HG03060 (cell line): ENCODE measurements around the gene RAP1GAP.
"Not testable (repeated sequence)": the region's sequence is repeated elsewhere in the genome, so short reads cannot be mapped to it uniquely, and the experiment has no call there.

ENCODE experiments used
- ATAC-seq: cut with Tn5 transposase; IDR thresholded peaks from one replicate; pipeline ENCODE4 v1.9.1; 2021; ENCODE audit warnings: low read depth, moderate number of reproducible peaks; ENCODE audit not compliant: unreplicated experiment

RAP1GAP gene

DNA sequence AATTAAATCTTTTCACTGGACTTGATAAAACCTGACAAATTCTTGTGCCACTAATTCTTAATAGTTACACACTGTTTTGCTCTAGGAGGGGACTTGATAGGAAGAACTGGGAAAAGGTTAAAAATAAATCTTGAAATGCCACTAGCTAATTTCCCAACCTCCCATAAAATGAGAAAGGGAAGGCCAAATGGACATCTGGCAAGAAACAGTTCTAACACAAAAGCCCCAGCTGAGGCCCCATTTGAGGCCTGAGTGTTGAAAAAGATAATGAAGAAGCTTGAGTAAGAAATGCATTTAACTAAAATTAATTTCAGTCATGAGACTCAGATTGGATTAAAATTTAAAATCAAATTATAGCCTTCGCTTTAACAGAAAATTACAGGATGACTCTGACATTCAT, 11.2 kb upstream of the RAP1GAP start:
- no peak for ATAC-seq

DNA sequence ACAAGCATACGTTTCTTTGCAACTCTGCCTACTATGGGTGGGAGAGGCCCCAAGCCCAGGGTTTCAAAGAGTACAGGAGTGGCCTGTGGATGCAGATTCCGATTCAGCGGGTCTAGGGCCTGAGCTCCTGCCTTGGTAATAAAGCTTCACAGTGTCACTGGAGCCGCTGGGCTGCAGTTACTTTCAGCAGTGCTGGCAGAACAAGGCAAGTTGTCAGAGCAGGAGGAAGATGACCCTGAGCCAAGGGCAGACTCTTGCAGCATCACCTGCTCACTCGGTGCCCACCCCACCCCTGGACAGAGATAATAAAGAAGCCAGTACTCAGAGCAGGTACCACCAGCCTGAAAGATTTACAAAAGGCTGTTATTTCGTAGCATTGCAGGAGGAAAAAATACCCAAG, 8.0 kb upstream of the RAP1GAP start:
- no peak for ATAC-seq

DNA sequence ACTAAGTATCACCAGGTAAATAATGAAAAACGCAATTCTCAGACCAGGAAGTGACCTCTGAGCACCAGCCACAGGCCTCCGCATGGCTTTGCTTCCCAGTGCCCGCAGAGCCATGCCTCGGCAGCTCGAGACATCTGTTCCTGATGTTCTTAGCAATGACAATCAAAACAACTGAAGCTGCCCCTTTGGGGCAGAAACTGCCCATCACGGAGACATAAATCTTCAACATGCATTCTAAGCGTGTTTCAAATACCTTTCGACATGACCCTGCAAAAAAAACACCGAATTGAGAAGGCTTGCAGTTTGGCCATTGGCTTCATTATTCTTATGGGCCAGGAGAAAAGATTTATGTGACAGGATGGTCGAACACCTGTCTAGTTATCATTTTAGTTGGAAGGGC, 5.8 kb upstream of the RAP1GAP start:
- no peak for ATAC-seq

DNA sequence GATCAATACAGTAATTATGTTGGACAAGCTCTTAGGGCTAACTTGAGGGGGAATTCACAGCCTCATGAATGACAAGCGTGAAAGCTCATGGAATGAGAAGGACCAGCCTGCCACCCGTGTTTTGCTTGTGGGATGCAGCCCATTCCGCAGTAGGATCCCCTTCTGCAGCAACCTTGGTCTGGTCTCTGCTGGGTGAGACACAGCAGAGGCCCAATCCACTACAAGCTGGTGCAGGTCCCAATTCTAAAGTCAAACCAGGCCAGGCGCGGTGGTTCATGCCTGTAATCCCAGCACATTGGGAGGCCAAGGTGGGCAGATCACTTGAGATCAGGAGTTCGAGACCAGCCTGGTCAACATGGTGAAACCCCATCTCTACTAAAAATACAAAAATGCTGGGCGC, 4.7 kb upstream of the RAP1GAP start:
- ATAC-seq = not testable (repeated sequence)

DNA sequence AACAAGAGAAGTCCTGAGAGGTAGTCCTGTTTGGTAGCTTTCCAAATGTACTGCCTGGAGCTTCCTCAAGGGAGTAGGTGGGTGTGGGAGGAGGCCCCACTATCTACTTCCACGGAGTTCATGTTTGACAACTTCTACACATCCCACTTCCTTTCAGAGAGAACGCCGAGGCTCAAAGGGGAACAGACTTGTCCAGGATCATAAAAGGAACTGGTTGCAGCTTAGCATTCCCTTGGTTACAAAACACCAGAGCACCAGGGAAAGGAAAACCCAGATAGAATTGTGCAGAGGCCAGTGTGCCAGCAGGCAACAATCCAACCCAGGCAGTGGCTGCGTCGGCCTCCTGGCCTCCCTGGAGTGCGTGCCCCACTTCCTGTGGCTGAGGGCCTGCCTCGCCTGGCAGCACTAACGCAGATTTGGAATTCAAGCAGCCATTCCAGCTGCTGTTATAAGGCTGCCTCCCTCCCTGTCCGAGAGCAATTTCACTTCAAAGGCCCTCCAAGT, 4.2 kb upstream of the RAP1GAP start:
- ATAC-seq = no peak

DNA sequence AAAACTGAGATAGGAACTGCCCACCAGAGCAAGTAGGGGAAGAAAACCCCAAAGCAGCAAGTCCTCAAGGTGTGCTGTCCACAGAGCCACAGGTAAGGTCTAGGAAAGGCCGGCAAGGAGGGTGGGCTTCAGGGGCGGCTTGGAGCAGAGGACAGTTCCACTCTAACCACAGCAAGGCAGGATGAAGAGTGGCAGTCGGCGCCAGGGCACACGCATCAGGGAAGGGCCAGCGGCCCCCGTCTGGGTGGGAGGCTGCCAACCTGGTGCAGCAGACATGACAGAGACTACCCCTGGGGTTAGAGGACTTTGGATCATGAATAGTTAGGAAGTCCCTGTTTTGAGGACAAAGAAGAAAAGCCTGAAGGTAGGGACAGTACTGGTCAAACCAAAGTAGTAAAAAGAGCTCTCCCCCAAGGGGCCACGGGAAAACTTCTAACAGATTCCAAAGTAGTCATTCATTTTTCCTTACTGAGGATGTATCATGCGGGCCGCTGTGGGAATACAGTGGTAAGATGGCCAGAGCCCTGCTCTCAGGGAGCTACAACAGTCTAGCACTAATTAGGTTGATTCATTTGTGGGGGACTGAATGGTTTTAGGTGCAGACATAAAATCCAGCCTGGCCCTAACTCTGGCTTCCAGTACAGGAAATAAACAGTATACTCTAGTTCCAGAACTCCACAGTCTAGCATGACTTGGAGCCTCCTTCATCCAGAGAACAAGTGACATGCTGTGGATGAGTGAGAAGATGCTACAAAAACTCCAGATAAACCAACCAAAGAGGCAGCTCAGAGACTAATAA, 3.5 kb upstream of the RAP1GAP start:
- no peak for ATAC-seq

DNA sequence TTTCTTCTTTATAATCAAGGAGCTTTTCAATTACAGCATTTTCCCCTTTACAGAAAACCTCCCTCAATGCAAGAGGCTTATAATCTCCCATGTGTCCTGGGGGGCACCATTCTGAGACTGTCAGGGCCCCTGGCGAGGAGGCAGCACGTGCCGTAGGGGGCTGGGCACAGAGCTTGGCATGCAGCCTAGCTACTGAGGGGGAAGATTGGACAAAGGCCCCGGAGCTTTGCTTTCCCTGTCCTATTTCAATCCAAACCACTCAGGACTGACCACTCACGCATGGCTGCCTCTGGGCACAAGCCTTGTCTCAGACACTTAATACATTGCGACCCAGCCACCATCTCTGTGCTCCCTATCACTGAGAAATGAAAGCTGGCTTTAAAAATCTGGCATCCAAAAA, 2.8 kb upstream of the RAP1GAP start:
- ATAC-seq = no peak

DNA sequence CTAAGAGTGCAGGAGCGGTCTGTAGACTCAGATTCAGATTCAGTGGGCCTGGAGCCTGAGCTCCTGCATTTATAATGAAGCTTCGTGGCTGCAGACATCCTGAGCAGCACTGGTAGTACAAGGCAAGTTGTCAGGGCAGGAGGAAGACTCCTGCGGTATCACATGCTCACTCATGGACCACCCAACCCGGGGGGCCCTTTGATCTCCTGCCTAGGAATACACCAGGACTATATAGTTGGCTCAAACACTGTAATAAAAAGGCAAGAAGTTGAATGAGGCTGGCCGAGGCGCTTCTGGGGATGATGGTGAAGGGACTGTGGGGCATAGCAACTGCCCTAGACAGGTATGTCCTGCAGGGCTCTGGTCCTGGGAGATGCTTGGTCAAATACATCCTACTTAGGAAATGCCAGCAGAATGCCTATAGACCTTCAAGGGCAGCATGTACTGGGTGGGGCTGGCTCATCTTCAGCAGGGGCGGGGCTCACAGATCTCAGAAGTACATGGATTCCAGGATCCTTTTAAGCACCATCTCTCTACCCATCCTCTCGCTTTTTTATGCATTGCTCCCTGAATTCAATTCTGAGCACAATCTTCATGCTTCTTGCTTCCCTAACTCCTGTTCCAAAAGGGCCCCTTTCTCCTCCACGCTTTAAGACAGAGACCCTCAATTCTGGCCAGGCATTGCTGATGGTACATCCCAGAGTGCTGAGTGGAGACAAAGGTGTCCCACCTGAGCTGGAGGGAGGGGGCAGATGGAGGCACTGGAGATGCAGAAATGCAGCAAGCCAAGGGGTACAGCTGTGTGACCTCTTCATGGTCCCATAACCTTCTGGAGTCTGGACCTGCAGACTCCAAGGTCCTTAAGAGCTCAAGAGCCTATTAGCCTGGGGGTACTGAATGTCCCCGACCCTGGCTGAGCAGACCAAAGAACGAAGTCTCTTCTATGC, 2.1 kb upstream of the RAP1GAP start:
- no peak for ATAC-seq

DNA sequence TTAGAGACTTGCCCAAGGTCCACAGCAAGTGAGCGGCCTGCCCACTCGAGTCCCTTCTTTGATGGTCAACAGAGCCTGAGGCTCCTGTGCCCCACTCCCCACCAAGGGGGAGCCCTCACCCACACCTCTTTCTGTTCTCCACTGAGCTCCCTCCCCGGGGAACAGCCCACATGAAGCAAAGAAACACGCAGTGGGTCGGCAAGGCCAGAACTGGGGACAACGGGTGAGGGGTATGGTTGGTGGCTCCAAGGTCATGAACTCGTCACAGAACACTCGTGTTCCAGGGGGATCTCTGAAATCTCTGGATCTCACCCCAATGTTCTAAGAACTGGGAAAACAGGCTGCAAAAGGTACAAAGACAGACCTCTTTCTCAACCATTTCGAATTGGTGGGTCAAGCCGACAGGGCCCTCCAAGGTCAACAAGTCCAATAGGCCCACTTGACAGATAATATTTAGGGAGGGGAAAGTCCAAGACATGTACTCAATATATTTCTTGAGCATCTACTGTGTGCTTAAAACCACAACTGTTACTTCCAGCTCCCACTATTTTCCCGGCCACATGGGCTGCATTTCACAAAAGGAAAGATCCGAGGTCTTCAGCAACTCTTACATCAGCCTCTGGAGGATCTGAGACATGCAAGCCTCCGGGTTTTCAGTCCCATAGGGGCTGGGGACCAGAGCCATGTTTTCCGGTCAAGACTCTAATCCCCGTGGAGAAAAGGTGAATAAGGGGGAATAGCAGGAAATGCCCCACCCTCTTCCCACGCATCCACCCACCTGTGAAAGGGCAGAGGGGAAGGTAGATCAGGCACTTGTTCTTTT, 1.1 kb upstream of the RAP1GAP start:
- no peak for ATAC-seq

DNA sequence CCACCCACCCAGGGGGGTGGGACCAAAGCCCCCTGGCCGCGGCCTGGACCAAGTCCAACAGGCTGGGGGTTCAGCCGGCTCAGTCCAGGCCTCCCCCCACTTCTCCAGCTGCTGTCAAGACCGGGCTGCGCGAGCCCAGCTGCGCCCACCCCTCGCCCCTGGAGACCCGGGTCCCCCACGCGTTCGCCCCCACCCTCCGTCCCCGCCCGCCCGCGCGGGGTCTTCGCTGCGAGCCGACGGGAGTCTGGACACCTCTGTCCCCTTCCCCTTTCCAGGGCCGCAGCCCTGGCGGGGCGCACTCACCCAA, 253 bp downstream of the RAP1GAP start:
- ATAC-seq = no peak

DNA sequence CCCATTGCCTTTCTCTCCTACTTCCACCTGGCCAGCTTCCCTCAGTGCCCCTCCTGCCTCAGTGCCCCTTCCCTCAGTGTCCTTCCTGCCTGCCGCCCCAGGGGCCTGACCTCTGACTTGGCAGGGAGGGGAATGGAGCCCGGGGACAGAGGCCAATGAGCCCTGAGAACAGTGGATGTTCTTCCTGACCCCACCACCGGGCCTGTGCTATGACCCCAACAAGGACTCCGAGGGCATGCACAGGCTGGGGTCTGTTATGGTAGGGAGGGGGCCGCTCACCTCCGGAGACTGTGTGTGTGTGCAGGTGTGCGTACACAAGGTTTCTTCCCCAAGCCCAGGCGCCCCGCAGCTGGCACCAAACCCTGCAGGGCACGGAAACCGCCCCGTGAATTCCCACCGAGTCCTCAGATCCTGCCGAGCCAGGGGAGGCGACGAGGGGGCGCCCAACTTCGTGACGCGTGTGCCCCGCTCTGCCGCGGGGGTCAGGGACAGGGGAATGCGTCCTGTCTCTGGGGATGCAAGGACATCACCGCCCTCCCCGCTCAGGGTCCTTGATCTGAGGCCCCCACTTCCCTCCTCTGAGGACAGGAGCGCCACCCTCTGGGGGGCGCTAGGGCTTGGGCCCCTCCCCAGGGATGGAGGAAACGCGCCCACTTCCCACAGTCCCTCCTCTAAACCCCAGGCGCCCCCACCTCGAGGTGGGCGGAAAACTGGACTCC, 766 bp downstream of the RAP1GAP start:
- ATAC-seq = no peak

DNA sequence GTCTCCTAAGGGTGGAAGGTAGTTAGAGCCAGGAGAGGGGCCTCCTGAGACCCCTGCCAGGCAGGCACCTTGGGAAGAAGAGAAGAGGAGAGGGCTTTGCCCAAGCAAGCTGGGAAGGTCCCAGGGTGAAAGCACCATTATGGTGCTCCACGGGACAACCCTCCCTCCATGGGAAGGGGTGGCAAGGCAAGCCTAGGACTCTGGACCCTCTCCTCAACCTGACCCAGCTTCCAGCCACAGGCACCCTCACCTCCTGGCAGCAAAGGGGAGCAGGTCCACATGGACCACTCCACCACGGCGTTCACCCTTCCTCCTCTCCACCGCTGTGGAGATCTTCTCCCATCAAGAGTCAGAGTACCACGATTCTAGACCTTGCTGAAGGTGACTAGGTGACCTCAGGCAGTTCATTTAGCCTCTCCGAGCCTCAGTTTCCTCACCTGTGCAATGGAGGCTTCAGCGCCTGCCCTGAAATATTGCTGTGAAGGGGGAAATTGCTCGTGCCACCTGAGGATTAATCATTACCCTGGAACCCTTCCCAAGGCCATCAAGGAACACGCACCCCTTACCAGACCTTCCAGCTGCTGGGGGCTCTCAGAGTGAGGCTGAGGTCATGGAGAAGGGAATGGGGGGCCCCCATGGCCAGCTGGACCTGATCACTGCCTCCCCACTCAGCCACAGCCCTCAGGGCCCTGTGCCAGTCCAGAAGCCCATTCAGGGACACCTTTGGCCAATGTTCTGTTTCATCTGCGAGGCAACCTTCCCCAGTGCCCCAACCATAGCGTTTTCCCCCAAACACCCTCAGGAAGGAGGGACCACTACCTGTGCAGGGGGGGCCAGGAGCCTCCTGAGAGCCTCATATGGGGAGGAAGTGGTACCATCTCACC, 1.6 kb downstream of the RAP1GAP start:
- no peak for ATAC-seq

DNA sequence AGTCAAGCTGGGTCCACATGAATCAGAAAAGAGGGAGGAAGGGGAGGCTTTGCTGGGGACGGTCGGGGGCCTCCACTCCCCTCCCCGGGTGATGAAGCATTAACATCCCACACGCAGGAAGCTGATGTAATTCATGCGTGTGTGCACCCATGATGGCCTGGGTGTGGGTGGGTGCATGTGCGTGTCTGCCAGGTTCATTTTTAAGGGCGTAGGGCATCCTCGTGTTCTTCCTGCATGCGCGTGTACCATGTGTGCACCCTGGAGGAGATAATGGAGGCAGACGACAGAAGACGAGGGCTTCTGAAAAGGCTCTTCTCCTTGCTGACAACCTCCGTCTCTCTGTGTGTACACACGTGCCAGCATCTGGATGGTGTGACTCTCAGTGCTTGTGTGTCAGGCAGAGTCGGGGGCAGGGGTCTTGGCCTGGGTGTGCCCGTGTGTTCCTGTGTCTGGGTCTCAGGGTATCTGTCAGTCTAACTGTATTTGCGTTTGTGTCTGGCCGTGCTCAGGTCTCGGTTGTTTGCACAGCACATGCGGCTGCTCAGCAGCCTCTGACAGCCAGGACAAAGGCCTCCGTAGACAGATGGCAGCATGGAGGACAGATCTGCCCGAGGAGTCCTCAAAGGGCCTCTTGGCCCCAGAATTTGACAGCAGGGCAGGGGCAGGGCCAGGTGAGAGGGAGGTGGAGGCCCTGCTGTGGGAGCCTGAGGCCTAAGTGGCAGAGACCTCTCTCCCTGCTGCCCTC, 2.4 kb downstream of the RAP1GAP start:
- ATAC-seq = no peak

DNA sequence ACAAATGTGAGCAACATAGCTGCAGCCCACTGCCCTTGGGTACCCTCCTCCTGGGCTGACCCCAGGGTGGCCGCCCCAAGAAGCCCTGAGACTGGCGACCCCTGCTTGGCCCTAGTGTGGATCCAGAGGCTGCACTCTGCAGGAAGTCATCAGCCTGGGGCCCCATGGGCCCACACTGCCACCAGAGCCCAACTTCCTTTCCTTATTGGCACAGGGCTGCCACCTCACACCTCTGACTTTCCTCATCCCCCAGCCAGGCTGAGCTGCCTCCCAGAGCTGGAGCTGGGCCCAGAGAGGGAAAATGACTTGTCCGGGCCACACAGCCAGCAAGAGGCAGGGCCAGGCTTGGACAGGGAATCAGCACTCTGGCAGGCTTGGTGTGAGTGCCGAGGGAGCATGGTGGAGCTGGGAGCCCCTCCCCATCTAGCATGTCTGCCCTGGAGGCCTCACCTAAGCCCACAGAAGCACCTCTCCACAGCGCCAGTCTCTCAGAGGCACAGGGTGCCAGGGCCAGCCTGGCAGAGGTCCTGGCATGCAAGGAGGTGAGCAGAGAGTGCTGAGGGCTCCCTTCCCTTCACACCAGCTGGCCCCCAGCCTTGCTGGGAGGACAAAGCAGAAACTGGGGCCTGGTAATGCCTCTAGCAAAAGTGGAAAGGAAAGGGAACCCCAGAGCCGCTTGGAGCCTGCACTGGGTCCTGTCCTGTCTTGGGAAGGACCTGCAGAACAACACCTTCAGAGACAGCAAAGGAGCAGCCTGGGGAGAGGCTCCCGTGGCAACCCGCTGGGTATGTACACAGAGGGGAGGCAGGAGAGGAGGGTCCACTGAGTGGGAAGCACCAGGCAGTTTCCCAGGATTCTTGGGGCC, 3.2 kb downstream of the RAP1GAP start:
- no peak for ATAC-seq

DNA sequence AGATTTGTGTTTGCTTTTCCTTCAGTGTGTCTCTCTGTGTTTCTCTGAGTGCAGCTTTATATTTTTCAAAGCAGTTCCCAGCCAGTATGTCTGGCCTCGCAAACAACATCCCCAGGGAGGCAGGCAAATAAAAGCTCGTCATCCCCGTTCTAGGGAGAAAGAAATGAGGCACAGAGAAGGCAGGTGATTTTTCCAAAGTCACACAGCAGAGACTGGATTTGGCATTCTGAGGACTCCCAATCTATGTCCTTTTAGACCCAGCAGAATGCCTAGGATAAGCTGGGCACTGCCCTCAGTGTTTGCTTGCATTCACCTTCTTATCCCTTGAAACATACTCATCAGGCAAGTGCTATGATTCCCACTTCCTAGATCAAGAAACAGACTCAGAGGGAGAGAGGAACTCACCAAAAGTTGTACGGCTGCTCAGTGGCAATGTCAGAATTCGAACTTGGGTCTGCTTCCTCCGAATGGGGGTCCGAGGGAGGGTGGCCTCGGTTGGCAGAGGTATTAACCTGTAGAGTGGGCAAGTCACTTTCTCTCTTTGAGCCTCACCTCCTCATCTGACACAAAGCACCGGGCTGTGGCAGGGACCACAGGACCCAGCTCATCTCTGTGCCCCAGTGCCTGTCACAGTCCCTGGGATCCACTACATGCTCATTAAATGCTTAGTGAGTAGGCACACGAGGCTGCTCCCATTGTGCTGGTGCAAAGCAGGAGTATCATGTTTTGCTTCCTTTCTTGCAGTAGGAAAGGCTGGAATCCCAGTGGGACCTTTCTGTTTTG, 4.2 kb downstream of the RAP1GAP start:
- no peak for ATAC-seq

DNA sequence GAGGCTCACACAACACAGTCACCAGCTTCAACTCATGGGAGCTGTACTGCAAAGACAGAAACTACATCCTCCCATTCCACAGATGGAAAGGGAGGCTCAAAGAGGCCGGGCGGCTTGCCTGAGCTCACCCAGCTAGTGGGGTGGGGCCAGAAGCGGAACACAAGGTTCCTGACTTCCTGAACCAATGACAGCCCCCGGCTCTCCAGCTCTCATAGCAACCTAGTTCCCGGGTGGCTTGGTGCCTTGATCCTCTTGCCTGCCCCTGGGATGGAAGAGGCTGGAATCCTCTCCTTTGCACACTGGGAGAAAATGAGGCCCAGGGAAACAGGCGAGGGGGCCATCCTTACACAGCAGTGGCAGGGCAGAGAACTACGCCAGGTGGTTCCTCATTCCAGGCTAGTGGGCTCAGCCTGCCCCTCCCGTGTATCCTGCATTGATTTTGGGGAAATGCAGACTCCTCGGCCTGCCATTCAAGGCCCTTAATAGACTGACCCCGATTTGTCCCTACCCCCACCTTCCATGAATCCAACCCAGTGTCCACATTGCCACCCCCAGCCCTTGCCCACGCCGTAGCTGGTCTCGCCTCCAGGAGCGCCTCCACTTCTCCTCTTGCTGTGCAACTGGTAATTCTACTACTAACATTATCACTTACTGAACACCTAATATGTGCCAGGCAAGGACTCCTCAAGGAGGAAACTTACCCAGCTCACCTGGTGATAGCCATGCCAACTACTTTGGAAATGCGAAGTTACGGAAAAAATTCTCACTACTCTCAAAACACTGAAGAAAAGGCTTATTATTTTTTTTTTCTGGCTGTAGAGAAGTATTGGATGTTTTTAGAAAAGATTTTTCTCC, 5.0 kb downstream of the RAP1GAP start:
- no peak for ATAC-seq
